Cardiac fibroblast (primary cell): Measurements from ENCODE around the gene GMCL2.
A peak's percentile ranks its signal among the peaks of the same experiment; 100 is the strongest.

Source experiments
- DNase-seq, 2 donors: peaks; one replicate each; pipeline versions ENCODE4 v3.0.0 to v3.0.0-alpha.2; 2010; ENCODE audit warnings: low read depth in 2 of 2
- H3K4me3 ChIP-seq, 2 donors: replicated peaks in 1 of 2; 1 replicate in 1 of 2; 2 replicates in 1 of 2; pipeline ENCODE4 v1.5.1; 2011; ENCODE audit warnings: low read depth in 2 of 2, low read length in 2 of 2, mild to moderate bottlenecking in 2 of 2, moderate library complexity in 1 of 2
- TF ChIP-seq, protein P1 (sequence below): IDR thresholded peaks from one replicate; pipeline ENCODE4 v1.5.1; 2011; ENCODE audit warnings: low read depth, mild to moderate bottlenecking, low read length, inconsistent platforms

GMCL2 gene

DNA sequence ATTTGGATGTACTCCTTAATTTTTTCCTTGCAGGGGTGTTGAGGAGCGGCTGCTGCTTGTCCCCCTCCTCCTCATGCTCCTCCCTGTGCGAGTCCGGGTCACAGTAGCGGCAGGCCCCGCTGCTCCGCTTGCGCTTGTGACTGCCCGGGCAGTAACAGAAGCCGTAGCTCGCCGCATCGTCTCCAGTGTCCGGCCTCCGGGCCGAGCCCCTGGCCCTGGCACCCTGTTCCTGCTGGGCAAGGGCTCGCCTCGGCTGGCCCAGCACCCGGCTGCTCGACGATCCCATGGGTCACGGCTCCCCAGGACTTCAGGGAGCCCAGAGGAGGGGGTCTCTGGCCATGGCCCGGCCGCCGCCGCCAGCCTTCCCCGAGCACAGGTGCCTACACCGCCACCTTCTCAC, at the start of gene GMCL2:
GMCL2 (minus strand) TSS at position 358 of the 400 bp plus-strand sequence; CDS start at position 286, 72 bp downstream.
- no peak within 1 kb of the TSS for H3K4me3 ChIP-seq
- TF ChIP-seq, protein P1, sequence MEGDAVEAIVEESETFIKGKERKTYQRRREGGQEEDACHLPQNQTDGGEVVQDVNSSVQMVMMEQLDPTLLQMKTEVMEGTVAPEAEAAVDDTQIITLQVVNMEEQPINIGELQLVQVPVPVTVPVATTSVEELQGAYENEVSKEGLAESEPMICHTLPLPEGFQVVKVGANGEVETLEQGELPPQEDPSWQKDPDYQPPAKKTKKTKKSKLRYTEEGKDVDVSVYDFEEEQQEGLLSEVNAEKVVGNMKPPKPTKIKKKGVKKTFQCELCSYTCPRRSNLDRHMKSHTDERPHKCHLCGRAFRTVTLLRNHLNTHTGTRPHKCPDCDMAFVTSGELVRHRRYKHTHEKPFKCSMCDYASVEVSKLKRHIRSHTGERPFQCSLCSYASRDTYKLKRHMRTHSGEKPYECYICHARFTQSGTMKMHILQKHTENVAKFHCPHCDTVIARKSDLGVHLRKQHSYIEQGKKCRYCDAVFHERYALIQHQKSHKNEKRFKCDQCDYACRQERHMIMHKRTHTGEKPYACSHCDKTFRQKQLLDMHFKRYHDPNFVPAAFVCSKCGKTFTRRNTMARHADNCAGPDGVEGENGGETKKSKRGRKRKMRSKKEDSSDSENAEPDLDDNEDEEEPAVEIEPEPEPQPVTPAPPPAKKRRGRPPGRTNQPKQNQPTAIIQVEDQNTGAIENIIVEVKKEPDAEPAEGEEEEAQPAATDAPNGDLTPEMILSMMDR = no peak

DNA sequence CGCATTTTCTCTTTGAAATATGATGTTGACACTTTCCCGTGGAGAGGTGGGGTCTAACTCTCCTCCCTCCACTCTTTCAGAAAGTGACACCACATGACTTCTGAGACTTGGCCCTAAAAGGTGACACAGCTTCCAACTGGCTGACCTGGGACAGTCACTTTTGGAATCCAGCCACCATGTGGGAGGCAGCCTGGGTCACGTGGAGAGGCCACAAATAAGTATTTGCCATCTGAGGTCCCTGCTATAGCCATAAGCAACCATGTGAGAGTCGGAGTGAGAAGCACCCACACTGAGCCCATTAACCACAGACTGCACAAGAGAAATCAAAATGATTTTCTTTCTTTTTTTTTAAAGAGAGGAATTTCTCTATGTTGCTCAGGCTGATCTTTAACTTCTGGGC, 49.5 kb upstream of the GMCL2 start:
- TF ChIP-seq, protein P1 = no peak
- no peak for DNase-seq
- no peak overlapping the region for H3K4me3 ChIP-seq

More for the DNA sequence above, at the start of gene GMCL2:
- no peak for DNase-seq

- TF ChIP-seq, protein P1 = no peak
- no peak for DNase-seq
- no peak overlapping the region for H3K4me3 ChIP-seq
Observed at GRCh38 chr5:178236126-178236525, 49.0 kb upstream of the GMCL2 start.

DNA sequence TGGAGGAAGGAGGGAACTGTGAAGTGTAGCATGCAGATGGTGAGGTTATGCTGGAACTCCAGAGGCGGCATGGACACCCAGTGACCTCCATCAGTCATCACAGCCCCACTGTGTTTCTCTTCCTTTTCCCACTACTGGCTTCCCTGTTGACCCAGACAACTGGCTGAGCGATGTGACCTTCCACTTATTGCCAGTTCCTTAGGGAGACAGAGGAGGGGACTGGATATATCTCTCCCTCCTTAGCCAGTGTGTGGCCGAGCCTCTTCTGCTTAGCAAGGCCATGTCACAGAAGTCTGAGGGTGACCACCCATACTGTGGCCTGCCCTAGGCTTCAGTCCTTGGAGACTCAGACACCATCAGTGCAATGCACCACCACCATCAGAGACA, 48.4 kb upstream of the GMCL2 start:
- no peak for DNase-seq
- no peak overlapping the region for H3K4me3 ChIP-seq
- TF ChIP-seq, protein P1 = no peak

DNA sequence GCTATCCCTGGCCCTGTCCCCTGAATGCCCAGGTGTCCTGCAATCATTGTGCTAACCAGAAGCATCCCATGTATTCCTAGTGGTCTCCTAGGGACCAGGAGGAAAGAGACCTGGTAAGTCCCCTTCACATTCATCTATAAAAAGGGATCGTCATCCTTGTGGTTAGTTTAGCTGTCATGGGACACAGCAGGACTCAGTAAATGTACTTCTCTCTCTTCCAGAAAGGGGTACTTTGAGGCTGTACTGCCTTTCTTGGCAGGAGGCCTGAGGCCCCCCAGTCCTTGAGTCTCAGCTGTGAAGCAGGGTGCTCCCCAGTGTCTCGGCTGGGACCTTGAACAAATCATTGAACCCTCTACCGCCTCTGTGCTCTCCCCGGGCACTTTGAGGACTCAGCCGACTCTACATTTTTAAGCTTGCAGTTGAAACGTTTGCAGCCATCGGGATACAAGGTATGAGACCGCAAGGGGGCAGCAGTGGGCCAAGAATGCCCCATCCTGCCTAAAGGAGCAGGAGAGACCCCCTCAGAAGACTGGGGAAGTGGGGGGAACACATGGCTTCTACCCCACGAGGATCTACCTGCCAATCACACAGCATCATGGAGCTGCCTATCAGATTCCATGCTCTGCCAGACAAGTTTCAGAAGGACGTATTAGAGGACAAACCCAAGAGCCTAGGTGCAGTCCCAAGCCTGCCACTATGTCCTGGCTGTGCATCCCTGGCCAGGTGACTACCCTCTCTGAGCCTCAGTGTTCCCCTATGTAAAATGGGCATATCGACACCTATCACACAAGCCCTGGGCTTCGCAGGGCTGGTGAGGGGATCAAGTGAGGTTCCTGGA, 47.8 kb upstream of the GMCL2 start:
- TF ChIP-seq, protein P1 = peak; percentile 79
- DNase-seq = peak; percentile 68 to 69
- no peak overlapping the region for H3K4me3 ChIP-seq

GRCh38 chr5:178234121-178234749, 47.1 kb upstream of the GMCL2 start:
- no peak for DNase-seq
- H3K4me3 ChIP-seq = no peak overlapping the region
- TF ChIP-seq, protein P1 = no peak
